ENCODE data around the gene RBPJ. TPM values are rescaled to one million over a fixed set of nuclear protein-coding genes. Genes with fewer than 3 reads are reported as not detected.

The RBPJ gene
- total RNA-seq, 1 donor from 2014 or later: 42.1 TPM

- DNase-seq (ENCODE audit: missing footprints) (no peak), ATAC-seq (no peak)
- intact Hi-C loops (cut with DNase I): no loop called here
Measured at GRCh38 chr4:26432419-26432818, 111.6 kb downstream of the RBPJ start.

- intact Hi-C loops (cut with DNase I): no loop called here
- no peak for DNase-seq (ENCODE audit: missing footprints)
Measured at GRCh38 chr4:26433556-26433955, 112.7 kb downstream of the RBPJ start.

GRCh38 chr4:26434030-26434639 is 113.3 kb downstream of the RBPJ start:
- intact Hi-C loops (cut with DNase I): no loop called here
- ATAC-seq (no peak), DNase-seq (ENCODE audit: missing footprints) (no peak)

More at GRCh38 chr4:26433556-26433955, 112.7 kb downstream of the RBPJ start:
- ATAC-seq: no peak

- DNase-seq (ENCODE audit: missing footprints) (no peak), ATAC-seq (no peak)
- intact Hi-C loops (cut with DNase I): no loop called here
Measured at GRCh38 chr4:26441102-26441501, 120.3 kb downstream of the RBPJ start.

GRCh38 chr4:26441771-26442170 is 121.0 kb downstream of the RBPJ start:
- ATAC-seq (no peak), DNase-seq (ENCODE audit: missing footprints) (no peak)
- intact Hi-C loops (cut with DNase I): no loop called here

- DNase-seq (ENCODE audit: missing footprints) (no peak), ATAC-seq (no peak)
- intact Hi-C loops (cut with DNase I): no loop called here
Measured at GRCh38 chr4:26447378-26447777, 126.6 kb downstream of the RBPJ start.

GRCh38 chr4:26450418-26450817 is 129.6 kb downstream of the RBPJ start:
- DNase-seq (ENCODE audit: missing footprints) (no peak), ATAC-seq (no peak)
- intact Hi-C loops (cut with DNase I): loop anchor here (10.0 kb wide), 1 partner anchor 274 kb away; no protein-coding TSS in a partner anchor

- DNase-seq (ENCODE audit: missing footprints): no peak
- intact Hi-C loops (cut with DNase I): loop anchor here (10.0 kb wide), 1 partner anchor 273 kb away; no protein-coding TSS in a partner anchor
- no peak for ATAC-seq
Measured at GRCh38 chr4:26451597-26451996, 130.8 kb downstream of the RBPJ start.

GRCh38 chr4:26452565-26453531 is 132.0 kb downstream of the RBPJ start:
- no peak for ATAC-seq
- no peak for DNase-seq (ENCODE audit: missing footprints)
- intact Hi-C loops (cut with DNase I): loop anchor here (10.0 kb wide), 1 partner anchor 272 kb away; no protein-coding TSS in a partner anchor

GRCh38 chr4:26454961-26455360 is 134.1 kb downstream of the RBPJ start:
- intact Hi-C loops (cut with DNase I): loop anchor here (10.0 kb wide), 1 partner anchor 270 kb away; no protein-coding TSS in a partner anchor
- ATAC-seq: no peak

GRCh38 chr4:26455571-26455970 is 134.8 kb downstream of the RBPJ start:
- intact Hi-C loops (cut with DNase I): loop anchor here (10.0 kb wide), 1 partner anchor 269 kb away; no protein-coding TSS in a partner anchor
- ATAC-seq (no peak), DNase-seq (ENCODE audit: missing footprints) (no peak)

More at GRCh38 chr4:26454961-26455360, 134.1 kb downstream of the RBPJ start:
- no peak for DNase-seq (ENCODE audit: missing footprints)

- ATAC-seq: no peak
- intact Hi-C loops (cut with DNase I): loop anchor here (10.0 kb wide), 1 partner anchor 267 kb away; no protein-coding TSS in a partner anchor
- DNase-seq (ENCODE audit: missing footprints): no peak
Measured at GRCh38 chr4:26457412-26457811, 136.6 kb downstream of the RBPJ start.

GRCh38 chr4:26458157-26458561 is 137.3 kb downstream of the RBPJ start:
- intact Hi-C loops (cut with DNase I): loop anchor here (10.0 kb wide), 1 partner anchor 267 kb away; no protein-coding TSS in a partner anchor
- no peak for ATAC-seq

GRCh38 chr4:26459054-26459755 is 138.4 kb downstream of the RBPJ start:
- no peak for DNase-seq (ENCODE audit: missing footprints)
- ATAC-seq: no peak
- intact Hi-C loops (cut with DNase I): loop anchor here (1.0 to 10.0 kb wide), 2 partner anchors 266 to 551 kb away; no protein-coding TSS in a partner anchor

More at GRCh38 chr4:26458157-26458561, 137.3 kb downstream of the RBPJ start:
- DNase-seq (ENCODE audit: missing footprints): no peak

GRCh38 chr4:26459756-26460530 is 139.1 kb downstream of the RBPJ start:
- intact Hi-C loops (cut with DNase I): loop anchor here (1.0 to 10.0 kb wide), 2 partner anchors 265 to 550 kb away; no protein-coding TSS in a partner anchor
- ATAC-seq (no peak), DNase-seq (ENCODE audit: missing footprints) (no peak)

- ATAC-seq: no peak
- no peak for DNase-seq (ENCODE audit: missing footprints)
- intact Hi-C loops (cut with DNase I): no loop called here
Measured at GRCh38 chr4:26462874-26463273, 142.1 kb downstream of the RBPJ start.

- no peak for ATAC-seq
- intact Hi-C loops (cut with DNase I): no loop called here
- DNase-seq (ENCODE audit: missing footprints): no peak
Measured at GRCh38 chr4:26463386-26463785, 142.6 kb downstream of the RBPJ start.
